ENCODE results near the gene TRAK2. TPM values are rescaled to one million over a fixed set of nuclear protein-coding genes. Genes with fewer than 3 reads are reported as not detected.

The TRAK2 gene, protein sequence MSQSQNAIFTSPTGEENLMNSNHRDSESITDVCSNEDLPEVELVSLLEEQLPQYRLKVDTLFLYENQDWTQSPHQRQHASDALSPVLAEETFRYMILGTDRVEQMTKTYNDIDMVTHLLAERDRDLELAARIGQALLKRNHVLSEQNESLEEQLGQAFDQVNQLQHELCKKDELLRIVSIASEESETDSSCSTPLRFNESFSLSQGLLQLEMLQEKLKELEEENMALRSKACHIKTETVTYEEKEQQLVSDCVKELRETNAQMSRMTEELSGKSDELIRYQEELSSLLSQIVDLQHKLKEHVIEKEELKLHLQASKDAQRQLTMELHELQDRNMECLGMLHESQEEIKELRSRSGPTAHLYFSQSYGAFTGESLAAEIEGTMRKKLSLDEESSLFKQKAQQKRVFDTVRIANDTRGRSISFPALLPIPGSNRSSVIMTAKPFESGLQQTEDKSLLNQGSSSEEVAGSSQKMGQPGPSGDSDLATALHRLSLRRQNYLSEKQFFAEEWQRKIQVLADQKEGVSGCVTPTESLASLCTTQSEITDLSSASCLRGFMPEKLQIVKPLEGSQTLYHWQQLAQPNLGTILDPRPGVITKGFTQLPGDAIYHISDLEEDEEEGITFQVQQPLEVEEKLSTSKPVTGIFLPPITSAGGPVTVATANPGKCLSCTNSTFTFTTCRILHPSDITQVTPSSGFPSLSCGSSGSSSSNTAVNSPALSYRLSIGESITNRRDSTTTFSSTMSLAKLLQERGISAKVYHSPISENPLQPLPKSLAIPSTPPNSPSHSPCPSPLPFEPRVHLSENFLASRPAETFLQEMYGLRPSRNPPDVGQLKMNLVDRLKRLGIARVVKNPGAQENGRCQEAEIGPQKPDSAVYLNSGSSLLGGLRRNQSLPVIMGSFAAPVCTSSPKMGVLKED
- total RNA-seq (2022; extraction: Qiagen RNA extraction), result 11.6 to 16.5 TPM (median 12.9 TPM) in 5 replicates

GRCh38 chr2:201451292-201452057 lies at the start of gene TRAK2, which contains the start of gene STRADB:
Gene TRAK2, minus strand, starts transcription at chr2:201451458. Its CDS starts 30,951 bp downstream, at chr2:201420507.
Gene STRADB, plus strand, starts transcription at chr2:201451740. Its CDS starts 3,101 bp downstream, at chr2:201454841.

DNA sequence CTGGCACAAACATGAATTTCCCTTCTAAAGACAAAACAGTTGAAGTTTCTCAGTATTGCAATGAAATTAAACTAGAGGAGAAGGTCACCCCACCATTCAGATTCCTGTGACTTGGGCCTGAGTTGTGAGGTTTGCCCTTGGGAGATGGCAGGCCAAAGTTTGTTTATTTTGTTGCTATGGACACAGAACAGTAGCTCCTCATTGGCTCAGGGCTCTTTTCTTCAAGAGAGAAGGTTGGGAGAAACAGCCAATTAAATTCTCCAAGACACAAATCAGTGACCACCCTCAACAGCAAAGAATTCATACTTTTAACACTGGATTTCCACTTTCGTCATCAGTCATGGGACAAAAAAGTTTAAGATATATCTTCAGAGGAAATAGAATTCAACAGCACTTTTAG lies 94.0 kb downstream of the TRAK2 start, which contains the start of gene FLACC1:
FLACC1 (minus strand) TSS at position 125 of the 400 bp plus-strand sequence. CDS start 5,941 bp downstream, outside the sequence.

Other genes with a start within 250 kb of the TRAK2 start
- 27.5 to 33.9 TPM (median 29.3 TPM) in 5 replicates for gene CASP8, start 190.9 kb downstream of the TRAK2 start, total RNA-seq (2022; extraction: Qiagen RNA extraction)
- 0.14 to 0.20 TPM (median 0.17 TPM) in 3 of 5 replicates, not detected in the others for gene FLACC1, start 94.1 kb downstream of the TRAK2 start, total RNA-seq (2022; extraction: Qiagen RNA extraction)
- 18.1 to 25.4 TPM (median 23.8 TPM) in 5 replicates for gene STRADB, start 282 bp upstream of the TRAK2 start, total RNA-seq (2022; extraction: Qiagen RNA extraction)
- 16.1 to 21.4 TPM (median 18.2 TPM) in 5 replicates for gene TMEM237, start 192.0 kb upstream of the TRAK2 start, total RNA-seq (2022; extraction: Qiagen RNA extraction)
- gene MPP4, start 247.2 kb upstream of the TRAK2 start, total RNA-seq (2022; extraction: Qiagen RNA extraction), result 0.05 to 0.24 TPM (median 0.07 TPM) in 4 of 5 replicates, not detected in the other